ENCODE data around the gene AKAP13. TPM values are rescaled to one million over a fixed set of nuclear protein-coding genes. Genes with fewer than 3 reads are reported as not detected.

AKAP13 gene
- polyA plus RNA-seq, 1 donor from 2014 or later, result 10.0 TPM

GRCh38 chr15:85554852-85555521 lies 174.6 kb downstream of the AKAP13 start:
- Histone ChIP-seq H3K9ac (ENCODE audit: low read length) (no peak overlapping the region), H3K4me2 (ENCODE audit: low read length) (no peak overlapping the region), H3F3A (ENCODE audit: insufficient read depth, low read length, poor library complexity, severe bottlenecking) (no peaks in the 10 kb centered on the region), H3K36me3 (ENCODE audit: insufficient read depth, low read length) (no peaks in the 10 kb centered on the region), H3K9me2 (ENCODE audit: insufficient read depth, low read length) (no peaks in the 10 kb centered on the region), H3K27ac (ENCODE audit: low read length) (no peak overlapping the region), H3K4me3 (ENCODE audit: low read length) (no peak overlapping the region), H3K27me3 (ENCODE audit: insufficient read depth, low read depth, low read length) (no peaks in the 10 kb centered on the region), H4K20me1 (ENCODE audit: insufficient read depth) (no peaks in the 10 kb centered on the region), H3K79me2 (replicated peaks; ENCODE audit: insufficient read depth, low read length) (no peaks in the 10 kb centered on the region), H2AFZ (ENCODE audit: low read depth, low read length) (no peak overlapping the region), H3K9me3 (ENCODE audit: low read length) (no peaks in the 10 kb centered on the region)
- TF ChIP-seq RAD21 (conservative IDR thresholded peaks at IDR 0.05) (no peak), REST (IDR thresholded peaks at IDR 0.05; ENCODE audit: borderline replicate concordance) (no peak), MXI1 (conservative IDR thresholded peaks at IDR 0.05; ENCODE audit: poor library complexity, severe bottlenecking) (no peak), EP300 (conservative IDR thresholded peaks at IDR 0.05; ENCODE audit: poor library complexity, severe bottlenecking) (no peak), EZH2 (IDR thresholded peaks at IDR 0.05; ENCODE audit: borderline replicate concordance, insufficient read depth, low read length, poor library complexity, severe bottlenecking) (no peak), CTCF (IDR thresholded peaks at IDR 0.05; ENCODE audit: poor library complexity, severe bottlenecking) (no peak), TAF1 (IDR thresholded peaks at IDR 0.05; ENCODE audit: low read depth) (no peak), POLR2AphosphoS5 (IDR thresholded peaks at IDR 0.05) (no peak), SMC3 (conservative IDR thresholded peaks at IDR 0.05; ENCODE audit: poor library complexity) (no peak)

GRCh38 chr15:85555875-85556617 lies 175.6 kb downstream of the AKAP13 start:
- H3K27ac ChIP-seq (ENCODE audit: low read length), result no peak overlapping the region
- H3K4me3 ChIP-seq (ENCODE audit: low read length), result no peak overlapping the region
- no peak overlapping the region for H3K4me2 ChIP-seq (ENCODE audit: low read length)
- H3K9me3 ChIP-seq (ENCODE audit: low read length), result no peaks in the 10 kb centered on the region
- H4K20me1 ChIP-seq (ENCODE audit: insufficient read depth), result no peaks in the 10 kb centered on the region
- no peaks in the 10 kb centered on the region for H3K79me2 ChIP-seq (replicated peaks; ENCODE audit: insufficient read depth, low read length)
- no peaks in the 10 kb centered on the region for H3F3A ChIP-seq (ENCODE audit: insufficient read depth, low read length, poor library complexity, severe bottlenecking)
- no peak overlapping the region for H2AFZ ChIP-seq (ENCODE audit: low read depth, low read length)
- TF ChIP-seq SMC3 (conservative IDR thresholded peaks at IDR 0.05; ENCODE audit: poor library complexity) (no peak), POLR2AphosphoS5 (IDR thresholded peaks at IDR 0.05) (no peak), EZH2 (IDR thresholded peaks at IDR 0.05; ENCODE audit: borderline replicate concordance, insufficient read depth, low read length, poor library complexity, severe bottlenecking) (no peak), RAD21 (conservative IDR thresholded peaks at IDR 0.05) (no peak)
- H3K36me3 ChIP-seq (ENCODE audit: insufficient read depth, low read length), result no peaks in the 10 kb centered on the region
- no peak overlapping the region for H3K9ac ChIP-seq (ENCODE audit: low read length)
- H3K27me3 ChIP-seq (ENCODE audit: insufficient read depth, low read depth, low read length), result no peaks in the 10 kb centered on the region
- no peaks in the 10 kb centered on the region for H3K9me2 ChIP-seq (ENCODE audit: insufficient read depth, low read length)

Data from neural cell (in vitro differentiated cells).